HepG2 (cell line): ENCODE results near the gene VPS54. TPM values are rescaled to one million over a fixed set of nuclear protein-coding genes. Genes with fewer than 3 reads are reported as not detected.

ENCODE experiments used
- ATAC-seq: fragments of 200-7000 bp; cut with Tn5 transposase; 3 replicates; pipeline ENCODE4 v1.9.1; 2020; ENCODE audit warnings: mild to moderate bottlenecking, moderate library complexity
- BruUV-seq: library from RNA; stranded (reverse); fragments of 400-500 nt; replicated peaks from 2 replicates; lab custom pipeline; 2021; lab: Mats Ljungman, UMichigan
- CTCF ChIA-PET: fragments of 300-600 bp; formaldehyde crosslinking; extraction: SDS; loops from one replicate; lab custom pipeline; 2021; ENCODE audit warnings: low total read pairs, inconsistent platforms, low intra/inter-chr PET ratio; lab: Yijun Ruan, JAX
- POLR2A ChIA-PET: fragments of 350-600 bp; sonication (Branson Sonifier 250); formaldehyde crosslinking; loops from one replicate; lab custom pipeline; 2020; ENCODE audit warnings: antibody characterized with exemption, inconsistent platforms; lab: Yijun Ruan, JAX
- DNase-seq: peaks from one replicate; pipeline ENCODE4 v3.0.0-alpha.2; 2015; ENCODE audit warnings: low spot score
- FAIRE-seq: peaks from 3 replicates; lab custom pipeline; 2011; peaks lifted over from hg19 to GRCh38; lab: Jason Lieb, UNC
- H2AFZ ChIP-seq: one replicate; pipeline ENCODE4 v1.6.1; 2011; ENCODE audit warnings: low read length, inconsistent platforms
- H3K27ac ChIP-seq: fragments of 300-600 bp; 3 replicates; pipeline ENCODE4 v1.8.0; 2011; ENCODE audit warnings: mixed run types, mild to moderate bottlenecking, mixed read lengths, low read length, inconsistent platforms; ENCODE audit not compliant: insufficient read depth; ENCODE audit errors: extremely low read length
- H3K27me3 ChIP-seq, 2 experiments: fragments of 200-600 bp in 1 of 2; 2 replicates in 1 of 2; 3 replicates in 1 of 2; pipeline versions ENCODE4 v1.6.0 to v1.8.0; 2011; ENCODE audit warnings: low read length in 2 of 2, mild to moderate bottlenecking in 2 of 2, moderate library complexity in 2 of 2, inconsistent platforms in 1 of 2; ENCODE audit not compliant: insufficient read depth in 2 of 2, control insufficient read depth in 1 of 2
- H3K36me3 ChIP-seq, 2 experiments: fragments of 200-600 bp in 1 of 2; replicated peaks in 1 of 2; 2 replicates in 1 of 2; 3 replicates in 1 of 2; pipeline versions ENCODE4 v1.5.1 to v1.8.0; 2011; ENCODE audit warnings: low read length in 2 of 2, inconsistent platforms in 1 of 2; ENCODE audit not compliant: insufficient read depth in 2 of 2, control insufficient read depth in 1 of 2
- H3K4me1 ChIP-seq: 2 replicates; pipeline ENCODE4 v1.5.1; 2012; ENCODE audit warnings: low read length, inconsistent platforms; ENCODE audit not compliant: insufficient read depth
- H3K4me2 ChIP-seq: 2 replicates; pipeline ENCODE4 v1.6.0; 2011; ENCODE audit warnings: low read depth, low read length, inconsistent platforms
- H3K4me3 ChIP-seq, 3 experiments: fragments of 200-600 bp in 1 of 3; sonication (generic), shearing (Covaris generic) in 1 of 3; replicated peaks in 1 of 3; 2 replicates each; pipeline ENCODE4 v1.5.1; 2011 to 2016; ENCODE audit warnings: low read length in 3 of 3, inconsistent platforms in 2 of 3, low read depth in 2 of 3, mild to moderate bottlenecking in 2 of 3, control low read depth in 1 of 3, mixed read lengths in 1 of 3; ENCODE audit not compliant: insufficient read depth in 1 of 3
- H3K79me2 ChIP-seq: one replicate; pipeline ENCODE4 v1.6.1; 2011; ENCODE audit warnings: low read length, inconsistent platforms; ENCODE audit not compliant: insufficient read depth
- H3K9ac ChIP-seq: 2 replicates; pipeline ENCODE4 v1.6.0; 2011; ENCODE audit warnings: mild to moderate bottlenecking, low read depth, low read length, inconsistent platforms; ENCODE audit not compliant: insufficient read depth
- H3K9me3 ChIP-seq: 2 replicates; pipeline ENCODE4 v1.5.1; 2012; ENCODE audit warnings: mild to moderate bottlenecking, low read length
- H4K20me1 ChIP-seq: 2 replicates; pipeline ENCODE4 v1.6.0; 2011; ENCODE audit warnings: inconsistent platforms, mild to moderate bottlenecking, low read length, moderate library complexity; ENCODE audit not compliant: insufficient read depth
- ETV5 ChIP-seq: IDR thresholded peaks from 2 replicates; pipeline ENCODE4 v1.6.1; 2018; ENCODE audit warnings: missing biosample characterization, missing genetic modification reagents, inconsistent platforms, borderline replicate concordance
- FOXK2 ChIP-seq: fragments of 450-650 bp; IDR thresholded peaks from 2 replicates; pipeline ENCODE4 v1.6.1; 2016
- IKZF1 ChIP-seq: fragments of 450-650 bp; IDR thresholded peaks from 2 replicates; pipeline ENCODE4 v1.7.1; 2016
- NFKBIZ ChIP-seq: IDR thresholded peaks from 2 replicates; pipeline ENCODE4 v1.6.1; 2018; ENCODE audit warnings: missing genetic modification reagents, missing compliant biosample characterization
- SNAI1 ChIP-seq: sonication (generic); formaldehyde crosslinking; IDR thresholded peaks from 2 replicates; pipeline ENCODE4 v1.5.0; 2020; ENCODE audit warnings: mild to moderate bottlenecking, missing genetic modification reagents, borderline replicate concordance
- SOX13 ChIP-seq, 3 experiments: fragments of 450-650 bp in 1 of 3; sonication (generic) in 1 of 3; formaldehyde crosslinking in 1 of 3; IDR thresholded peaks in 2 of 3; conservative IDR thresholded peaks in 1 of 3; 2 replicates each; pipeline versions ENCODE4 v1.5.0 to v1.6.1; 2016 to 2020; ENCODE audit warnings: antibody characterized with exemption in 1 of 3, mild to moderate bottlenecking in 1 of 3, missing compliant biosample characterization in 1 of 3, missing genetic modification reagents in 1 of 3, moderate library complexity in 1 of 3
- ZEB1 ChIP-seq: IDR thresholded peaks from 2 replicates; pipeline ENCODE4 v1.6.1; 2012; ENCODE audit warnings: mild to moderate bottlenecking, low read depth, inconsistent platforms; ENCODE audit not compliant: insufficient replicate concordance
- ZNF253 ChIP-seq: sonication (generic); formaldehyde crosslinking; IDR thresholded peaks from 2 replicates; pipeline ENCODE4 v1.8.0; 2022; ENCODE audit warnings: mild to moderate bottlenecking, missing genetic modification reagents, borderline replicate concordance
- ZNF274 ChIP-seq: sonication (generic); formaldehyde crosslinking; IDR thresholded peaks from 2 replicates; pipeline ENCODE4 v1.5.1; 2020; ENCODE audit warnings: mild to moderate bottlenecking, missing genetic modification reagents
- ZNF530 ChIP-seq: sonication (generic); formaldehyde crosslinking; IDR thresholded peaks from 2 replicates; pipeline ENCODE4 v1.5.0; 2020; ENCODE audit warnings: low read depth, mild to moderate bottlenecking, missing genetic modification reagents
- ZNF713 ChIP-seq: sonication (generic); formaldehyde crosslinking; IDR thresholded peaks from 2 replicates; pipeline ENCODE4 v1.4.0; 2020; ENCODE audit warnings: mild to moderate bottlenecking, missing genetic modification reagents
- ZNF749 ChIP-seq: sonication (generic); formaldehyde crosslinking; IDR thresholded peaks from 2 replicates; pipeline ENCODE4 v1.8.0; 2022; ENCODE audit warnings: mild to moderate bottlenecking, missing genetic modification reagents, moderate library complexity, borderline replicate concordance
- ZNF891 ChIP-seq: sonication (generic); formaldehyde crosslinking; IDR thresholded peaks from 2 replicates; pipeline ENCODE4 v1.5.0; 2020; ENCODE audit warnings: mild to moderate bottlenecking, missing genetic modification reagents
- WGBS: methylation state at CpG from one replicate; pipeline ENCODE4 v1.1.6; 2017; ENCODE audit warnings: low lambda C conversion rate; 5-methylcytosine and 5-hydroxymethylcytosine counted together
- in situ Hi-C: cut with HindIII; loops from 2 replicates; pipeline ENCODE4 v1.10.0; 2017; ENCODE audit warnings: low pct_unique_long_range_greater_than_20kb; ENCODE audit not compliant: extremely low pct_ligation_motif_present
- intact Hi-C: fragments of 100-400 bp; cut with micrococcal nuclease; formaldehyde crosslinking; loops from one replicate; pipeline ENCODE4 v1.10.0; 2022; ENCODE audit not compliant: unreplicated experiment
- polyA plus RNA-seq, 8 experiments: library from polyadenylated mRNA; depleted of rRNA in 3 of 8; stranded (reverse) in 7 of 8; unstranded in 1 of 8; fragments of >200 nt; fragmentation: Illumina TruSeq in 4 of 8; extraction: Trizol in 4 of 8; gene quantifications; 2 replicates each; pipeline versions ENCODE4 v1.2.1 to v1.2.3, GENCODE V29; 2011 to 2016; ENCODE audit warnings: low read depth in 4 of 8, missing spikeins in 1 of 8, mixed read lengths in 1 of 8; ENCODE audit not compliant: insufficient read depth in 1 of 8
- total RNA-seq, 5 experiments: library from RNA; depleted of rRNA; stranded (reverse); fragments of >200 nt; fragmentation: Illumina TruSeq; extraction: Trizol; gene quantifications; 2 replicates each; pipeline ENCODE4 v1.2.3, GENCODE V29; 2016; ENCODE audit warnings: low read depth in 1 of 5
- TF ChIP-seq, protein P1 (sequence below): sonication (generic); formaldehyde crosslinking; IDR thresholded peaks from 2 replicates; pipeline ENCODE4 v1.4.0; 2020; ENCODE audit warnings: missing genetic modification reagents, borderline replicate concordance
- TF ChIP-seq, protein P2 (sequence below): sonication (generic); formaldehyde crosslinking; IDR thresholded peaks from 2 replicates; pipeline ENCODE4 v1.4.0; 2020; ENCODE audit warnings: missing genetic modification reagents

The VPS54 gene
- total and polyA plus RNA-seq, 2 of the 13 experiments (the other 11 are each of a cell fraction or from before 2014, with no cell fraction given) = 64.7 to 77.5 TPM

DNA sequence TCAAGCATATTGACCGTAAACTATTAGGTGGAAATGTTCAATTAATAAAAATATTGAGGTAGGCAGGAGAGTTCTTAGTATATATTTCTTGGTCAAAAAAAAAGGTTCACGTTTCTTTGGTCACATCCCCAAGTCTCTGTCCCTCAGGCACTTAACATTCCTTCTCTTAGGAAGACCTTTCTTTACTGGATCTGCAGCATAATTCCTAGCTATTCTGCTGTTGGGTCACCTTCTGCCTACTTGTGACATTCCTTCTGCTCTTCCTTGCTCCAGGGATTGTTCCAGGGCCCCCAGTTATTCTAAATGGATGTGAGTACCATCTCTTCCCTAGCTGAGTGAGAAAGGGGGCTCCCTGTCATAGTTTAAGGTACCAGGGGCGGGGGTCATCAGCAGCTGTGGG, 173.4 kb downstream of the VPS54 start:
- Histone ChIP-seq H3K27ac (no peak overlapping the region), H2AFZ (no peak overlapping the region), H3K9ac (no peak overlapping the region), H3K36me3 (no peaks in the 10 kb centered on the region), H3K4me2 (peak overlapping the region; percentile 48), H3K4me1 (peaks cover 60% of the 10 kb centered on the region), H3K27me3 (no peaks in the 10 kb centered on the region; a peak in 1 of 5 replicates), H3K4me3 (peak overlapping the region in 1 of 3 experiments; percentile 1; a peak in 1 of 6 replicates), H3K9me3 (no peaks in the 10 kb centered on the region), H4K20me1 (peaks cover 58% of the 10 kb centered on the region), H3K79me2 (peaks cover 92% of the 10 kb centered on the region)
- no peak for FAIRE-seq
- ATAC-seq = no peak
- BruUV-seq = no TSS peak
- CTCF ChIA-PET = no interaction called here
- DNase-seq = no peak
- intact Hi-C loops (no loop called here), in situ Hi-C loops (no loop called here)
- POLR2A ChIA-PET = no interaction called here
- 98% methylated on average over 3 of the region's 3 CpGs for WGBS
- no peak for TF ChIP-seq ZEB1
- TF ChIP-seq, protein P1, sequence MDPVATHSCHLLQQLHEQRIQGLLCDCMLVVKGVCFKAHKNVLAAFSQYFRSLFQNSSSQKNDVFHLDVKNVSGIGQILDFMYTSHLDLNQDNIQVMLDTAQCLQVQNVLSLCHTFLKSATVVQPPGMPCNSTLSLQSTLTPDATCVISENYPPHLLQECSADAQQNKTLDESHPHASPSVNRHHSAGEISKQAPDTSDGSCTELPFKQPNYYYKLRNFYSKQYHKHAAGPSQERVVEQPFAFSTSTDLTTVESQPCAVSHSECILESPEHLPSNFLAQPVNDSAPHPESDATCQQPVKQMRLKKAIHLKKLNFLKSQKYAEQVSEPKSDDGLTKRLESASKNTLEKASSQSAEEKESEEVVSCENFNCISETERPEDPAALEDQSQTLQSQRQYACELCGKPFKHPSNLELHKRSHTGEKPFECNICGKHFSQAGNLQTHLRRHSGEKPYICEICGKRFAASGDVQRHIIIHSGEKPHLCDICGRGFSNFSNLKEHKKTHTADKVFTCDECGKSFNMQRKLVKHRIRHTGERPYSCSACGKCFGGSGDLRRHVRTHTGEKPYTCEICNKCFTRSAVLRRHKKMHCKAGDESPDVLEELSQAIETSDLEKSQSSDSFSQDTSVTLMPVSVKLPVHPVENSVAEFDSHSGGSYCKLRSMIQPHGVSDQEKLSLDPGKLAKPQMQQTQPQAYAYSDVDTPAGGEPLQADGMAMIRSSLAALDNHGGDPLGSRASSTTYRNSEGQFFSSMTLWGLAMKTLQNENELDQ (CRISPR knock-in tag) = no peak
- TF ChIP-seq IKZF1 = no peak
- TF ChIP-seq ZNF530 (CRISPR knock-in tag) = no peak
- TF ChIP-seq FOXK2 = no peak
- no peak for TF ChIP-seq NFKBIZ (CRISPR knock-in tag)
- TF ChIP-seq ZNF274 (CRISPR knock-in tag) = no peak

DNA sequence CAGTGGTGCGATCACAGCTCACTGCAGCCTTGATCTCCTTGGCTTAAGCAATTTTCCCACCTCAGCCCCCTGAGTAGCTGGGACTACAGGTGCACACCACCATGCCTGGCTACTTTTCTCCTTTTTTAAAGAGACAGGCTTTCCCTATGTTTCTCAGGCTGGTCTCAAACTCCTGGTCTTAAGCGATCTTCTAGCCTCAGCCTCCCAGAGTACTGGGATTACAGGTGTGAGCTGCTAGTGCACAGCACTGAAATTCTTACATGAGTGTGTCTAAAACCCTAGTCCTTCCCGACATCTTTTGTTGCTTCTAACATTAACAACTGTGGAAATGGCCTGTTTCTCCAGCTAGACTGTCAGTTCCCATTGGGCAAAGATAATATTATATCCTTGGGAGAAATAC, 174.6 kb downstream of the VPS54 start:
- FAIRE-seq (no peak), DNase-seq (no peak), ATAC-seq (no peak)
- H3K79me2 ChIP-seq = peaks cover 79% of the 10 kb centered on the region
- ChIA-PET CTCF (no interaction called here), POLR2A (interaction anchor here (4.8 to 5.2 kb wide), 2 partner anchors 23 to 145 kb away, joined by 34 to 56 read pairs; no protein-coding TSS in a partner anchor)
- H3K4me3 ChIP-seq = peak overlapping the region; percentile 14 to 95 (median 82); a peak in 3 of 6 replicates
- no peak overlapping the region for H3K27ac ChIP-seq
- peak overlapping the region; percentile 95 for H3K4me2 ChIP-seq
- H3K36me3 ChIP-seq = no peaks in the 10 kb centered on the region
- H3K27me3 ChIP-seq = no peaks in the 10 kb centered on the region; a peak in 1 of 5 replicates
- peaks cover 45% of the 10 kb centered on the region for H4K20me1 ChIP-seq
- H2AFZ ChIP-seq = no peak overlapping the region
- intact Hi-C loops (no loop called here), in situ Hi-C loops (no loop called here)
- peak overlapping the region; percentile 92; the same call in 1 of the 2 replicates for H3K9ac ChIP-seq
- no TSS peak for BruUV-seq
- no peaks in the 10 kb centered on the region for H3K9me3 ChIP-seq
- peaks cover 63% of the 10 kb centered on the region for H3K4me1 ChIP-seq
- WGBS = 78% methylated on average over 3 of the region's 3 CpGs
- TF ChIP-seq ZNF713 (no peak), SNAI1 (CRISPR knock-in tag) (no peak), ZNF891 (CRISPR knock-in tag) (no peak), ZNF749 (CRISPR knock-in tag) (no peak), SOX13 (IDR thresholded peaks at IDR 0.05) (no peak), SOX13 (CRISPR knock-in tag; conservative IDR thresholded peaks at IDR 0.05 in 1 of 2, IDR thresholded peaks at IDR 0.05 in 1 of 2) (no peak), ZNF253 (CRISPR knock-in tag) (no peak), ETV5 (CRISPR knock-in tag) (no peak)
- TF ChIP-seq, protein P2, sequence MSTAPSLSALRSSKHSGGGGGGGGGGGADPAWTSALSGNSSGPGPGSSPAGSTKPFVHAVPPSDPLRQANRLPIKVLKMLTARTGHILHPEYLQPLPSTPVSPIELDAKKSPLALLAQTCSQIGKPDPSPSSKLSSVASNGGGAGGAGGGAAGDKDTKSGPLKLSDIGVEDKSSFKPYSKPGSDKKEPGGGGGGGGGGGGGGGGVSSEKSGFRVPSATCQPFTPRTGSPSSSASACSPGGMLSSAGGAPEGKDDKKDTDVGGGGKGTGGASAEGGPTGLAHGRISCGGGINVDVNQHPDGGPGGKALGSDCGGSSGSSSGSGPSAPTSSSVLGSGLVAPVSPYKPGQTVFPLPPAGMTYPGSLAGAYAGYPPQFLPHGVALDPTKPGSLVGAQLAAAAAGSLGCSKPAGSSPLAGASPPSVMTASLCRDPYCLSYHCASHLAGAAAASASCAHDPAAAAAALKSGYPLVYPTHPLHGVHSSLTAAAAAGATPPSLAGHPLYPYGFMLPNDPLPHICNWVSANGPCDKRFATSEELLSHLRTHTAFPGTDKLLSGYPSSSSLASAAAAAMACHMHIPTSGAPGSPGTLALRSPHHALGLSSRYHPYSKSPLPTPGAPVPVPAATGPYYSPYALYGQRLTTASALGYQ (CRISPR knock-in tag) = no peak
